BJ (cell line): ENCODE measurements around the gene U2AF1L4. TPM values are rescaled to one million over a fixed set of nuclear protein-coding genes. Genes with fewer than 3 reads are reported as not detected.
"Not testable (repeated sequence)": the region's sequence is repeated elsewhere in the genome, so short reads cannot be mapped to it uniquely, and the experiment has no call there.

Source experiments
- CTCF ChIA-PET: fragments of 350-600 bp; formaldehyde crosslinking; extraction: SDS; loops from one replicate; lab custom pipeline; 2021; ENCODE audit warnings: antibody characterized with exemption, inconsistent platforms; lab: Yijun Ruan, JAX
- POLR2A ChIA-PET: fragments of 300-600 bp; sonication (Branson Sonifier 250); formaldehyde crosslinking; extraction: SDS; loops from one replicate; lab custom pipeline; 2021; ENCODE audit warnings: antibody characterized with exemption; lab: Charles Lee
- DNase-seq: peaks from one replicate; pipeline ENCODE4 v3.0.0-alpha.2; 2011; ENCODE audit warnings: low read depth
- H3K27me3 ChIP-seq: 2 replicates; pipeline ENCODE4 v1.6.0; 2011; ENCODE audit warnings: low read length; ENCODE audit not compliant: control insufficient read depth, insufficient read depth
- H3K36me3 ChIP-seq: 2 replicates; pipeline ENCODE4 v1.5.1; 2011; ENCODE audit warnings: low read length; ENCODE audit not compliant: control insufficient read depth, insufficient read depth
- H3K4me3 ChIP-seq: 2 replicates; pipeline ENCODE4 v1.5.1; 2011; ENCODE audit warnings: low read depth, mild to moderate bottlenecking, control low read depth, low read length
- CTCF ChIP-seq: IDR thresholded peaks from 2 replicates; pipeline ENCODE4 v1.5.1; 2011; ENCODE audit warnings: low read depth, mild to moderate bottlenecking, control low read depth, inconsistent platforms, low read length, moderate library complexity; ENCODE audit not compliant: insufficient read depth
- polyA plus RNA-seq: library from polyadenylated mRNA; depleted of rRNA; stranded (reverse); fragments of >200 nt; gene quantifications from 2 replicates; pipeline ENCODE4 v1.2.3, GENCODE V29; 2011

The U2AF1L4 gene
- polyA plus RNA-seq, 1 experiment = 20.3 TPM

- Histone ChIP-seq H3K36me3 (no peaks in the 10 kb centered on the region), H3K4me3 (peak within 1 kb of the TSS; percentile 77), H3K27me3 (no peaks in the 10 kb centered on the region)
- POLR2A ChIA-PET = no interaction called here
- TF ChIP-seq CTCF = no peak
- peak; percentile 68 for DNase-seq
- CTCF ChIA-PET = interaction anchor here (1.0 kb wide), 1 partner anchor 14 kb away, joined by 3 read pairs; no protein-coding TSS in a partner anchor
These were observed 30.3 kb upstream of the U2AF1L4 start, which contains the start of gene ARHGAP33 for GRCh38 chr19:35775298-35776101. ARHGAP33 (plus strand) TSS chr19:35775564; CDS start chr19:35775659, 95 bp downstream.

- no peak for DNase-seq
- TF ChIP-seq CTCF = no peak
- ChIA-PET CTCF (no interaction called here), POLR2A (no interaction called here)
- Histone ChIP-seq H3K27me3 (no peaks in the 10 kb centered on the region), H3K4me3 (peak overlapping the region; percentile 24), H3K36me3 (no peaks in the 10 kb centered on the region)
These were observed 29.8 kb upstream of the U2AF1L4 start for GRCh38 chr19:35775046-35775297.

- peak overlapping the region; percentile 24 for H3K4me3 ChIP-seq
- POLR2A ChIA-PET = no interaction called here
- H3K27me3 ChIP-seq = no peaks in the 10 kb centered on the region
- CTCF ChIA-PET = interaction anchor here (0.9 kb wide), 1 partner anchor 40 kb away, joined by 3 read pairs; no protein-coding TSS in a partner anchor
- no peak for TF ChIP-seq CTCF
- H3K36me3 ChIP-seq = no peaks in the 10 kb centered on the region
- DNase-seq = no peak
These were observed 29.2 kb upstream of the U2AF1L4 start for GRCh38 chr19:35774274-35775045.

GRCh38 chr19:35773020-35773806 lies 28.0 kb upstream of the U2AF1L4 start:
- no peak overlapping the region for H3K4me3 ChIP-seq
- no peak for TF ChIP-seq CTCF
- ChIA-PET CTCF (interaction anchor here (0.9 kb wide), 1 partner anchor 42 kb away, joined by 3 read pairs; no protein-coding TSS in a partner anchor), POLR2A (no interaction called here)
- H3K27me3 ChIP-seq = no peaks in the 10 kb centered on the region
- H3K36me3 ChIP-seq = peaks cover 2% of the 10 kb centered on the region; the same call in 1 of the 2 replicates
- no peak for DNase-seq

GRCh38 chr19:35772362-35772761 lies 27.1 kb upstream of the U2AF1L4 start:
- H3K36me3 ChIP-seq, POLR2A ChIA-PET, H3K4me3 ChIP-seq, CTCF ChIA-PET, H3K27me3 ChIP-seq, DNase-seq: not testable (repeated sequence)
